ENCODE results near the gene TTLL8.

The TTLL8 gene

GRCh38 chr22:50058061-50058905, at the start of gene TTLL8:
TTLL8 (minus strand) TSS chr22:50058298.
- TF ChIP-seq CTCF (IDR thresholded peaks at IDR 0.05; ENCODE audit: extremely low read depth, missing control alignments): no peak
- DNase-seq (ENCODE audit: low spot score): no peak

DNA sequence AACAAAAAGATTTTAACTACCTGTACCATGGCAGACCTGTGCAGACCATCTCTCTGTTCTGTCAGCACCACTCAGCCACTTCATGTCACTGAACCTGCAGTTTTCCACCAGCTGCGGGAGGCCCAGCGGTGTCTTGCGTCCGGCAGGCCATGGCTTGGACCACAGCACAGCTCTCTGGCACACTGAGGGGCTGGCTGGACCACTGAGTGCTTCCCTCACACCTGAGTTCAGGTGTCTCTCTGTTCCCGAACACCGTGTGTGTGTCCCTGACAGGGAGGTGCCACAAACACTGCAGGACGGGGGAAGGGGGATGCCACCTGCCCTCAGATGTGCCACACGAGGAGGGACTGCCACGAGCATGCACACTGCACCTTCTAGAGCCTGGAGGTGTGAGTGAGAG, 49.4 kb upstream of the TTLL8 start:
- no peak for DNase-seq (ENCODE audit: low spot score)

DNA sequence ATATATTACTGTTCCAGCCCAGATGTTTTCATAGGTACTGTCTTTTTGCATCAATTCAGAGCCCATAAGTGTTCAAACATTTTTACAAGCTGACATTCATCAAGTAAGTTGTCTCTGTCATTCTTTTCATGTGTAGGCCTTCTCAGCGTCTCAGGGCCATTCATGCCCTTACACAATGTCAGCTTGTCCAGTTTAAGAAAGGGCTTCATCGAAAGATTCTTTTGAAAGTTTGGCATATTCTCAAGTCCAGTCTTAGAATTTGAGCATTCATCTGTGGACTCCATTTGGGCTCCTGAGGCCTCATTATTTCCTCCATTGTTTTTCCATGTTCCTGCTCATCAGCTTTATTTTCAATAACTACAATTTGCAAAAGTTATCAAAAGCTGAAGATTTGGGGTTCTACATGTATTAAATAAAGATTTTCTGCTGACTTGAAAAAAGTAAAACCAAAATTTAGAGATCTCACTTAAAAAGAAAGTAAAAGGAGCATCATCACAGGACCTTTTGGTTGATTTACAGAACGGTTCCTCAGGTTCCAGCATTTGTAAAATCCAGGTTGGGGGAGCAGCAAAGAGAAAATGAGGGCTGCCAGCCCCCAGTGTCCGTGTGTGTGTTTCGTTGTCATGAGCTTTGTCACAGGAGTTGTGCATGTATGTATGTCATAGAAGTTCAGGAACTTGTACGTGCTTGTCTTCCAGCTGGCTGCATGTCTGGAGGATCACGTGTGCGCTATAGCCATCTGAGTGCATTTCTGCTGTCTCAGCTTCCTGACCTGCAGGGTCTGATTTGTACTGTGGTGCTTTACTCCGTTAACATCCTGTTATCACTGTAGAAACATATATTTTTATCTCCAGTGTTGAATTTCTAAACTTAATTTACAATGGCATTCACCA, 47.4 kb upstream of the TTLL8 start:
- no peak for TF ChIP-seq CTCF (IDR thresholded peaks at IDR 0.05; ENCODE audit: extremely low read depth, missing control alignments)

More for the DNA sequence above, 49.4 kb upstream of the TTLL8 start:
- TF ChIP-seq CTCF (IDR thresholded peaks at IDR 0.05; ENCODE audit: extremely low read depth, missing control alignments): no peak

DNA sequence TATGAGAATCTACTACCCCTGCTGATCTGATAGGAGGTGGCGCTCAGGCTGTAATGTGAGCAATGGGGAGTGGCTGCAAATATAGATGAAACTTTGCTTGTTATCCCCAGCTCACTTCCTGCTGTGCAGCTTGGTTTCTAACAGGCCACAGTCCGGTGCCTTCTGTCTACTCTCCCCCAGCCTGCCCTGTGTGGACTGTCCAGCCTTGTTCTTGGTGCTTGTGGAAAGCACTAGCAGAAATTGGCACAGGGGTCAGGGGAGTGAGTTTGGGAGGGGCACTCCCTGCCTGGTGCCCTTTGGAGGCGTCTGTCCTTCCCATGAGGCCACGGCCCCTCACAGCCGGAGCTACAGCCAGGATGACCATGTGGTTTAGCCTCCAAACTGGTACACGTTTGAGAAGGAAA, 46.0 kb upstream of the TTLL8 start:
- DNase-seq (ENCODE audit: low spot score): no peak
- no peak for TF ChIP-seq CTCF (IDR thresholded peaks at IDR 0.05; ENCODE audit: extremely low read depth, missing control alignments)

More for the DNA sequence above, 47.4 kb upstream of the TTLL8 start:
- peak; percentile 70 for DNase-seq (ENCODE audit: low spot score)

- DNase-seq (ENCODE audit: low spot score): no peak
- no peak for TF ChIP-seq CTCF (IDR thresholded peaks at IDR 0.05; ENCODE audit: extremely low read depth, missing control alignments)
Measured at GRCh38 chr22:50102946-50103345, 44.8 kb upstream of the TTLL8 start.

DNA sequence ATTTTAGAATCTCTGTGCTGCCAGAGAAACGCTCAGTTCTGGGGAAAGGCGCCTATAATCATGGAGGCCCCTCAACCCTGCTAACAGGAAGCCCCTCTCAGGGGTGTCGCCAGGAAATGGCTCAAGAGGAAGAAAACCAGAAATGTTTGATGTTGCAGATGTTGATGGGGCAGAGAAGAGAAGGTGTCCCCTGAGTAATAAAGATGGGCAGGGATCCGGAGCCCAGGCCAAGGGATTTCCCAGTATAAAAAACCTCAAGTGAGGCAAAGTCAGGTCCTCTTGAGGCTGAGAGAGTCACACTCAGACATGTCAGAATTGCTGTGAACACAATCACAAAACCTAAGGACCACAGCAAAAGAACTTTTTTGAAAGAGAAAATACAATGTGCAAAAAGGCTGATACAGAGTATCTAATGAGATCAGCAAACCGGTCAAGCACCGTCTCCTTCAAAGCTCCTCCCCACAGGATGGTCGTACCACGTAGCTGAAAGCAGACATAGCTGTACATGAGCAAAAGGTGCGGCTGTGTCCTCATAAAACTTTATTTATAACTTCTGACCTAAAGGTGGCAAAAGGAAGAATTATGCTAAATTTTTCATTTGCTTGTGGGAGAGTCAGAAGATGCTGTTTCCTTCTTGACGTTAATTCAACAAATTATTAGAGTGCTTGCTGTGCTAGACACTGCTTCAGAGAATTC, 43.9 kb upstream of the TTLL8 start:
- peak; percentile 30 for DNase-seq (ENCODE audit: low spot score)
- TF ChIP-seq CTCF (IDR thresholded peaks at IDR 0.05; ENCODE audit: extremely low read depth, missing control alignments): no peak
